GM12873 (cell line): Measurements from ENCODE around the gene CHRNA4.

Experiments used
- TF ChIP-seq, protein P1 (sequence below): IDR thresholded peaks from 2 replicates; pipeline ENCODE4 v1.5.1; 2012; ENCODE audit warnings: low read depth, mild to moderate bottlenecking, moderate library complexity, low read length, control low read depth; ENCODE audit not compliant: insufficient read depth; ENCODE audit errors: missing control alignments

Gene CHRNA4

DNA sequence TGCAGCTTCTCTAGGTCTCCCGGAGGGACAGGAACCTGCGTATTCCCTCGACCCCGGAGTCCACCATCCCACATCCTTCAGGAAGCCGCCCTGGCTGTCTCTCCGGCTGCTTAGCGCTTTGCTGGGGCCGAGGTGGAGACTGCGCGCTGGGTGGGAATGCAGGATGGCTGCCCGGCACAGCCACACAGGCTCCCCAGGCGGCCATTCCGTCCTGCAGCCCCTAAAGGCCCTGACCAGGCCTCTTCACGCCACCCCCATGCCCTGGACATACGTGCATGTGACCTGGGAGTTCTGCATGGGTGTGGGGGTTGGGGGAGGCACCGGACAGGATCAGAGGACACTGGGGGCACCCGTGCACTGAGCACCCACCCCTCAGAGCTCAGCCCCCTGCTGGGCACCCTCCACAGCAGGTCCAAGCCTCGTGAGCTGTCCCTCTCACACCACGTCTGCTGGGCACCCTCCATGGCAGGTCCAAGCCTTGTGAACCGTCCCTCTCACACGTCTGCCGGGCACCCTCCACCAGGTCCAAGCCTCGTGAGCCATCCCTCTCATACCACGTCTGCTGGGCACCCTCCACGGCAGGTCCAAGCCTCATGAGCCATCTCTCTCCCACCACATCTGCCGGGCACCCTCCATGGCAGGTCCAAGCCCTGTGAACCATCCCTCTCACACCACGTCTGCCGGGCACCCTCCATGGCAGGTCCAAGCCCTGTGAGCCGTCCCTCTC, 40.4 kb upstream of the CHRNA4 start:
- TF ChIP-seq, protein P1, sequence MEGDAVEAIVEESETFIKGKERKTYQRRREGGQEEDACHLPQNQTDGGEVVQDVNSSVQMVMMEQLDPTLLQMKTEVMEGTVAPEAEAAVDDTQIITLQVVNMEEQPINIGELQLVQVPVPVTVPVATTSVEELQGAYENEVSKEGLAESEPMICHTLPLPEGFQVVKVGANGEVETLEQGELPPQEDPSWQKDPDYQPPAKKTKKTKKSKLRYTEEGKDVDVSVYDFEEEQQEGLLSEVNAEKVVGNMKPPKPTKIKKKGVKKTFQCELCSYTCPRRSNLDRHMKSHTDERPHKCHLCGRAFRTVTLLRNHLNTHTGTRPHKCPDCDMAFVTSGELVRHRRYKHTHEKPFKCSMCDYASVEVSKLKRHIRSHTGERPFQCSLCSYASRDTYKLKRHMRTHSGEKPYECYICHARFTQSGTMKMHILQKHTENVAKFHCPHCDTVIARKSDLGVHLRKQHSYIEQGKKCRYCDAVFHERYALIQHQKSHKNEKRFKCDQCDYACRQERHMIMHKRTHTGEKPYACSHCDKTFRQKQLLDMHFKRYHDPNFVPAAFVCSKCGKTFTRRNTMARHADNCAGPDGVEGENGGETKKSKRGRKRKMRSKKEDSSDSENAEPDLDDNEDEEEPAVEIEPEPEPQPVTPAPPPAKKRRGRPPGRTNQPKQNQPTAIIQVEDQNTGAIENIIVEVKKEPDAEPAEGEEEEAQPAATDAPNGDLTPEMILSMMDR = no peak

- TF ChIP-seq, protein P1 = no peak
These were observed 39.5 kb upstream of the CHRNA4 start for GRCh38 chr20:63400486-63401210.

GRCh38 chr20:63399596-63400375, 38.6 kb upstream of the CHRNA4 start:
- TF ChIP-seq, protein P1 = no peak

DNA sequence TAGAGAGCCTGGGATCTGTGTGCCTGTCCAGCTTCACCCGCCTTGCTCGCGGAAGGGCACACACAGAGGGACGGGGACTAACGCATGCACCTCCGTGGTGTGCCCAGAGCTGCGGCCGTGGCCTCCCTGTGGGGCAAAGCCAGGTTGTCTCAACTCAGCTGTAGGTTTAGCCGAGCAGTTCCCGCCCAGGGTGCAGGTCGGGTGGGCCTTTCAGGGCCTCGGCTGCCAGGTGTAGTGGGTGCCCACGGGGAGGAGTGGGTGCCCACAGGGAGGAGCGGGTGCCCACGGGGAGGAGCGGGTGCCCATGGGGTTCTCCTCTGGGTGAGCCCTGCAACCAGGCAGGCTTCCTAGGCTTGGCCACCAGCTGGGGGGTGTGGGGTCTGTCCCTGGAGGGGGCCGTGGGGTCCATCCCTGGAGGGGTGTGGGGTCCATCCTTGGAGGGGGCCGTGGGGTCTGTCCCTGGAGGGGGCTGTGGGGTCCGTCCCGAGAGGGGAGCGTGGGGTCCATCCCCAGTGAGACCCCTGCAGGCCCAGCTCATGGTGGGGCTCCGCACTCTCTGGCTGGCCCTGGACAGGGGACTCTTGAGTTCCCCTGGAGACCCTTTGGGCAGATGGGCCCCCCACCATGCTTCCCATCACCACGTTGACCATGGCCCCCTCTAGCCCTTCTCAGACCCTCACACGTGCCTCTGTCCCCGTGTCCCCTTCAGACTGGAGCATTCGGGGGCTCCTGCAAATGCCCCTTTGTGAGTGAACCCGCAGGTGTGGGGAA, 37.8 kb upstream of the CHRNA4 start:
- TF ChIP-seq, protein P1 = no peak

DNA sequence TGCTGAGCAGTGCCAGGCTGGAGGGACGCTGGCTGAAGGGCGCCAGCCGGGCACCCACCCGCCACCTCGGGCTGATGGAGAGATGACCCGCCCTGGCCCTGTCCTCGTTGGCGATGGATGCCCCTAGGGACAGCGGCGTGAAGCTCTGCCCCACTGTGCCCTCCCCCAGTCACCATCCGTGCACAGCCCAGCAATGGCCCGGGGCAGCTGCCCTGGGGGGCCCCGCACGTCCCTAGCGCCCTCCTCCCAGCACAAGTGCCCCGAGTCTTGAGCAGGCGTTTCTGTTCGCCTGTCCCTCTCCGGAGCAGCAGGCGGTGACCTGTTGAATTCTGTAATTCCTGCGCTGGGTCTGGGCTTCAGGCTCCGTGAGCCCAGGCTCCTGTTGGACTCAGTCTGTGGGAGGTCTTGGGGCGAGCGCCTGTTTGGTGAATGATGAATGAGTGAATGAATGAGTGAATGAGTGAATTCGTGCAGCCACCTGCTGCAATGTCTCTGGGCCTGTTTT, 36.8 kb upstream of the CHRNA4 start:
- TF ChIP-seq, protein P1 = no peak

- TF ChIP-seq, protein P1 = no peak
These were observed 36.1 kb upstream of the CHRNA4 start for GRCh38 chr20:63397155-63397843.
